ENCODE data around the gene UBE2D4.
"Not testable (repeated sequence)": the region's sequence is repeated elsewhere in the genome, so short reads cannot be mapped to it uniquely, and the experiment has no call there.

The UBE2D4 gene

GRCh38 chr7:43884209-43884608 lies 42.0 kb upstream of the UBE2D4 start:
- no peak for TF ChIP-seq CTCF (IDR thresholded peaks at IDR 0.05)
- no peak for DNase-seq (ENCODE audit: low spot score)
- no peak overlapping the region for H3K27ac ChIP-seq

GRCh38 chr7:43884617-43885016 lies 41.6 kb upstream of the UBE2D4 start:
- TF ChIP-seq CTCF (IDR thresholded peaks at IDR 0.05), result no peak
- no peak overlapping the region for H3K27ac ChIP-seq

More at GRCh38 chr7:43884209-43884608, 42.0 kb upstream of the UBE2D4 start:
- H3K4me3 ChIP-seq, result no peak overlapping the region

GRCh38 chr7:43888993-43889945 lies 37.0 kb upstream of the UBE2D4 start:
- H3K27ac ChIP-seq, result no peak overlapping the region
- TF ChIP-seq CTCF (IDR thresholded peaks at IDR 0.05), result no peak
- DNase-seq (ENCODE audit: low spot score), result no peak
- no peak overlapping the region for H3K4me3 ChIP-seq

More at GRCh38 chr7:43884617-43885016, 41.6 kb upstream of the UBE2D4 start:
- DNase-seq (ENCODE audit: low spot score), result no peak
- H3K4me3 ChIP-seq, result no peak overlapping the region

GRCh38 chr7:43890468-43890867 lies 35.8 kb upstream of the UBE2D4 start:
- H3K27ac ChIP-seq, result no peak overlapping the region
- TF ChIP-seq CTCF (IDR thresholded peaks at IDR 0.05), result no peak
- no peak for DNase-seq (ENCODE audit: low spot score)

GRCh38 chr7:43891069-43891955 lies 34.9 kb upstream of the UBE2D4 start:
- Histone ChIP-seq H3K4me3 (no peak overlapping the region), H3K27ac (no peak overlapping the region)
- no peak for DNase-seq (ENCODE audit: low spot score)
- no peak for TF ChIP-seq CTCF (IDR thresholded peaks at IDR 0.05)

More at GRCh38 chr7:43890468-43890867, 35.8 kb upstream of the UBE2D4 start:
- H3K4me3 ChIP-seq, result no peak overlapping the region

- no peak for TF ChIP-seq CTCF (IDR thresholded peaks at IDR 0.05)
- no peak for DNase-seq (ENCODE audit: low spot score)
- H3K4me3 ChIP-seq, result no peak overlapping the region
- H3K27ac ChIP-seq, result no peak overlapping the region
Measured at GRCh38 chr7:43895847-43896415, 30.3 kb upstream of the UBE2D4 start.

- H3K27ac ChIP-seq; H3K4me3 ChIP-seq; DNase-seq (ENCODE audit: low spot score): not testable (repeated sequence)
Measured at GRCh38 chr7:43898571-43898970, 27.7 kb upstream of the UBE2D4 start.

All from coronary artery (tissue), 2 donors.